Loucy (cell line): ENCODE measurements around the gene CADM1.

Experiments used
- H2AFZ ChIP-seq: fragments of 200-600 bp; sonication (generic); 2 replicates; pipeline ENCODE4 v1.6.0; 2016; ENCODE audit warnings: antibody characterized with exemption, mild to moderate bottlenecking, low read length, moderate library complexity
- H3F3A ChIP-seq: fragments of 200-600 bp; 2 replicates; pipeline ENCODE4 v1.6.0; 2016; ENCODE audit warnings: antibody characterized with exemption, low read depth, mild to moderate bottlenecking
- H3K27me3 ChIP-seq: fragments of 200-600 bp; sonication (generic); 2 replicates; pipeline ENCODE4 v1.6.1; 2014; ENCODE audit warnings: low read length, mild to moderate bottlenecking; ENCODE audit not compliant: insufficient read depth, poor library complexity, severe bottlenecking
- H3K36me3 ChIP-seq: fragments of 200-600 bp; sonication (generic); 2 replicates; pipeline ENCODE4 v1.6.1; 2016; ENCODE audit warnings: low read length; ENCODE audit not compliant: insufficient read depth
- H3K4me1 ChIP-seq: fragments of 200-600 bp; sonication (generic); 2 replicates; pipeline ENCODE4 v1.5.1; 2014; ENCODE audit warnings: low read length, mild to moderate bottlenecking; ENCODE audit not compliant: insufficient read depth, poor library complexity, severe bottlenecking
- H3K4me2 ChIP-seq: fragments of 200-600 bp; sonication (generic); 2 replicates; pipeline ENCODE4 v1.6.0; 2014; ENCODE audit warnings: antibody characterized with exemption, low read length, low read depth, mild to moderate bottlenecking; ENCODE audit not compliant: poor library complexity, severe bottlenecking
- H3K4me3 ChIP-seq: fragments of 200-600 bp; sonication (generic); 2 replicates; pipeline ENCODE4 v1.5.1; 2014; ENCODE audit warnings: low read length, mild to moderate bottlenecking, mixed read lengths; ENCODE audit not compliant: poor library complexity, severe bottlenecking
- H3K79me2 ChIP-seq: fragments of 200-600 bp; sonication (generic); 2 replicates; pipeline ENCODE4 v1.6.1; 2014; ENCODE audit warnings: low read length; ENCODE audit not compliant: insufficient read depth
- H3K9ac ChIP-seq: fragments of 200-600 bp; sonication (generic); 2 replicates; pipeline ENCODE4 v1.6.0; 2014; ENCODE audit warnings: mild to moderate bottlenecking, low read depth, low read length, moderate library complexity; ENCODE audit not compliant: poor library complexity, severe bottlenecking
- H3K9me2 ChIP-seq: fragments of 200-600 bp; sonication (generic); replicated peaks from 2 replicates; pipeline ENCODE4 v1.6.1; 2016; ENCODE audit warnings: low read depth, low read length, mixed read lengths
- H3K9me3 ChIP-seq: fragments of 200-600 bp; sonication (generic); 2 replicates; pipeline ENCODE4 v1.6.1; 2014; ENCODE audit warnings: mild to moderate bottlenecking, antibody characterized with exemption, low read length, low read depth; ENCODE audit not compliant: insufficient read depth
- H4K20me1 ChIP-seq: fragments of 200-600 bp; sonication (generic); 2 replicates; pipeline ENCODE4 v1.6.0; 2014; ENCODE audit warnings: antibody characterized with exemption, low read length, mild to moderate bottlenecking; ENCODE audit not compliant: insufficient read depth, poor library complexity, severe bottlenecking
- EZH2phosphoT487 ChIP-seq: fragments of 200-600 bp; IDR thresholded peaks from 2 replicates; pipeline ENCODE4 v1.6.1; 2018; ENCODE audit warnings: antibody characterized with exemption, mild to moderate bottlenecking, moderate library complexity, borderline replicate concordance
- TF ChIP-seq, protein P1 (sequence below): fragments of 200-600 bp; sonication (generic); conservative IDR thresholded peaks from 2 replicates; pipeline ENCODE4 v1.5.1; 2014; ENCODE audit warnings: mild to moderate bottlenecking, antibody characterized with exemption, low read length

CADM1 gene

DNA sequence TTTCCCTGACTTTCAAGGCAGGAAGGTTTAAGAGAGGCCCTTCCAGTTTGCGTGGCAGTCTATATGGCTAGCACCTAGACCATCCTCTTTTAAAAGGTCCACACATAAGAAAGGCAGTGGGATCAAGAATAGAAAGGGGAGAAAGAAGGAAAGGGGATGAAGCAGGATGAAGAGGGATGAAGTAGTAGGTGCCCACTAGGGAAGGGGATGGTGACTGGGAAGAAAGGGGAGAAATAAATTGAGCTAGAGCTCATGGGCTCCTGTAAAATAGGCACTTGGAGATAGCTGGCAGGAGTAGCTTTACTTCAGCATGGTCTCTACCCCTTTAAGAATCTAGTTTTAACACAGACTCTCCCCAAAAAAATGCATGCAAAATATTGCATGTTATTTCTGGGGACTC lies 41.5 kb downstream of the CADM1 start:
- no peak overlapping the region for H3K9ac ChIP-seq

DNA sequence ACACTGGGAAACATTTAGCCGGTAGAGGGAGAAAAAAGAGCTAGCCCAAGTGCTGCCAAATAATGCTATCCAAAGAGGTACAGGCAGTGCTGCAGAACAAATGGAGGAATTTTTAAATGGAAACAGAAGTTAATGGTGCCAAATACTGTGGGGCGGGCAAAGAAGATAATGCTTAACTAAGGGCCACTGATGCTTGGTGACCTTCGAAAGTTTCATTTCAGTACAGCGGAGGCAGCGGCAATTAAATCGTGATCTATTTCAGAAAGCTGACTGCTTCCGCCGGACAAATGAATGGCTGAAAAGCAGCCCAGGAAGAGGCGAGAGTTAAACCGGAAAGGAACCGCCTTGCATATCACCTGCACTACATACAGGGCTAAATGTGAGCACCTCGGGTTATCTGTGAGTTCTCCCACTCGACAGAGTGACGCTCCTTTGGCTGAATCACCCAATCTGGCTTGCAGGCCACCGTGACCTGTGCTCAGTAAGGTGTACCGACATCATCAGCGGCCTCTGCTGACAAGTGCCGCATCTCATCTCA lies 42.1 kb downstream of the CADM1 start:
- Histone ChIP-seq H3F3A (no peaks in the 10 kb centered on the region), H3K79me2 (no peaks in the 10 kb centered on the region), H3K9me3 (no peaks in the 10 kb centered on the region), H2AFZ (no peak overlapping the region), H3K4me1 (no peaks in the 10 kb centered on the region), H3K9ac (no peak overlapping the region), H3K27me3 (no peaks in the 10 kb centered on the region), H3K4me2 (no peak overlapping the region), H3K9me2 (no peaks in the 10 kb centered on the region), H3K36me3 (no peaks in the 10 kb centered on the region), H3K4me3 (no peak overlapping the region), H4K20me1 (no peaks in the 10 kb centered on the region)
- TF ChIP-seq, protein P1, sequence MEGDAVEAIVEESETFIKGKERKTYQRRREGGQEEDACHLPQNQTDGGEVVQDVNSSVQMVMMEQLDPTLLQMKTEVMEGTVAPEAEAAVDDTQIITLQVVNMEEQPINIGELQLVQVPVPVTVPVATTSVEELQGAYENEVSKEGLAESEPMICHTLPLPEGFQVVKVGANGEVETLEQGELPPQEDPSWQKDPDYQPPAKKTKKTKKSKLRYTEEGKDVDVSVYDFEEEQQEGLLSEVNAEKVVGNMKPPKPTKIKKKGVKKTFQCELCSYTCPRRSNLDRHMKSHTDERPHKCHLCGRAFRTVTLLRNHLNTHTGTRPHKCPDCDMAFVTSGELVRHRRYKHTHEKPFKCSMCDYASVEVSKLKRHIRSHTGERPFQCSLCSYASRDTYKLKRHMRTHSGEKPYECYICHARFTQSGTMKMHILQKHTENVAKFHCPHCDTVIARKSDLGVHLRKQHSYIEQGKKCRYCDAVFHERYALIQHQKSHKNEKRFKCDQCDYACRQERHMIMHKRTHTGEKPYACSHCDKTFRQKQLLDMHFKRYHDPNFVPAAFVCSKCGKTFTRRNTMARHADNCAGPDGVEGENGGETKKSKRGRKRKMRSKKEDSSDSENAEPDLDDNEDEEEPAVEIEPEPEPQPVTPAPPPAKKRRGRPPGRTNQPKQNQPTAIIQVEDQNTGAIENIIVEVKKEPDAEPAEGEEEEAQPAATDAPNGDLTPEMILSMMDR, result no peak
- TF ChIP-seq EZH2phosphoT487, result no peak

More for the DNA sequence above, 41.5 kb downstream of the CADM1 start:
- H3K4me1 ChIP-seq, result no peaks in the 10 kb centered on the region
- H3K36me3 ChIP-seq, result no peaks in the 10 kb centered on the region
- no peak overlapping the region for H3K4me3 ChIP-seq
- H3K9me2 ChIP-seq, result no peaks in the 10 kb centered on the region
- H3F3A ChIP-seq, result no peaks in the 10 kb centered on the region
- H3K27me3 ChIP-seq, result no peaks in the 10 kb centered on the region
- no peaks in the 10 kb centered on the region for H3K9me3 ChIP-seq
- no peaks in the 10 kb centered on the region for H4K20me1 ChIP-seq
- H3K79me2 ChIP-seq, result no peaks in the 10 kb centered on the region
- no peak overlapping the region for H3K4me2 ChIP-seq
- TF ChIP-seq, protein P1, result no peak
- TF ChIP-seq EZH2phosphoT487, result no peak
- H2AFZ ChIP-seq, result no peak overlapping the region

DNA sequence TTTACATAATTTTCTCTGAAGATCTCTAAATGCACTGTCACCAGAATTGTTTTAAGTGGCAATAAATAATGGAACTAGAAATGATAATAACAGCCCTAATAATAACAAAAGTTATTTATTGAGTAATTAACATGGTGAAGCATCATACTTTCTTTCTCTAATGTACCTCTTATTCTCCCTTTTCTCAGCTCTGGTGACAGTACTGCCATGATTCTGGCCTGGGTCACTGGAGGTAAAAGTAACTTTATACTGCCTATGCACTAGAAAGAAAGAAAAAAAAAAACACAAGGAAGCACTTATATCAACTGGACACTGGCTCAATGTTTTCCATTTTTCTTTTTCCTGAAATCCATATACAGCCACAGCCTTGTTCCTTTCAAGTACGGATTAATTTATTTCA lies 43.7 kb downstream of the CADM1 start:
- Histone ChIP-seq H3K9me3 (no peaks in the 10 kb centered on the region), H3K4me1 (no peaks in the 10 kb centered on the region), H3K36me3 (no peaks in the 10 kb centered on the region), H3K9me2 (no peaks in the 10 kb centered on the region), H2AFZ (no peak overlapping the region), H3F3A (no peaks in the 10 kb centered on the region), H3K4me2 (no peak overlapping the region), H4K20me1 (no peaks in the 10 kb centered on the region), H3K9ac (no peak overlapping the region), H3K4me3 (no peak overlapping the region), H3K27me3 (no peaks in the 10 kb centered on the region), H3K79me2 (no peaks in the 10 kb centered on the region)
- TF ChIP-seq, protein P1, result no peak
